ENCODE results near the gene ANO1.

Gene ANO1

DNA sequence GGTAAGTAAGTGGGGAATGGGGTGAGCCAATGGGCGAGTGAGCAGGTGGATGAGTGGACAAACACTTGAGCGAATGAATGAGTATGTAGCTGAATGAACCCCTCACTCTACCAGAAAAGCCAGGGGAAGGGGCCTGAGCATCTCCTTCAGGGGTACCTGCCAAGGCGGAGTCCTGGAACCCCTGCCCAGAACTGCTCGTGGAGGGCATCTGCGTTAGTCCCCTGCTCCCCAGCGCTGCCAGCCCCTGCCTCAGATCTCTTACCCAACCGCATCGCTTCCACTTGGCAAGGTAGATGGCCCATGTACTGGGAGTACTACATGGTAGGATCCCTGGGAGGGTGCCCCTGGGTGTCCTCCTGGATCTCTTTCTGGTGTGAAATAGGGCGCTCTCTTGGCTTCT, 7.4 kb upstream of the ANO1 start:
- H3K9ac ChIP-seq: no peak overlapping the region
- H3K4me3 ChIP-seq (ENCODE audit: low read depth, low read length): no peak overlapping the region
- H3K9me3 ChIP-seq (ENCODE audit: control insufficient read depth, low read length): no peaks in the 10 kb centered on the region
- no peak overlapping the region for H2AFZ ChIP-seq
- no peak overlapping the region for H3K27ac ChIP-seq
- H3K36me3 ChIP-seq (ENCODE audit: control insufficient read depth, insufficient read depth, low read length): no peaks in the 10 kb centered on the region
- peaks cover 8% of the 10 kb centered on the region for H3K4me1 ChIP-seq
- no peak overlapping the region for H3K4me2 ChIP-seq (ENCODE audit: low read length)
- H3K79me2 ChIP-seq: no peaks in the 10 kb centered on the region
- no peak for TF ChIP-seq CTCF (IDR thresholded peaks at IDR 0.05)
- no peaks in the 10 kb centered on the region for H3K27me3 ChIP-seq (ENCODE audit: control insufficient read depth, insufficient read depth, low read length)

- Histone ChIP-seq H3K4me1 (peaks cover 8% of the 10 kb centered on the region), H3K27me3 (ENCODE audit: control insufficient read depth, insufficient read depth, low read length) (no peaks in the 10 kb centered on the region), H3K4me3 (ENCODE audit: low read depth, low read length) (no peak overlapping the region), H3K9me3 (ENCODE audit: control insufficient read depth, low read length) (no peaks in the 10 kb centered on the region), H3K4me2 (ENCODE audit: low read length) (no peak overlapping the region), H2AFZ (no peak overlapping the region), H3K79me2 (no peaks in the 10 kb centered on the region), H3K36me3 (ENCODE audit: control insufficient read depth, insufficient read depth, low read length) (no peaks in the 10 kb centered on the region), H3K27ac (no peak overlapping the region), H3K9ac (no peak overlapping the region)
- TF ChIP-seq CTCF (IDR thresholded peaks at IDR 0.05): no peak
Observed at GRCh38 chr11:70071996-70072395, 6.1 kb upstream of the ANO1 start.

- no peaks in the 10 kb centered on the region for H3K36me3 ChIP-seq (ENCODE audit: control insufficient read depth, insufficient read depth, low read length)
- H3K4me2 ChIP-seq (ENCODE audit: low read length): no peak overlapping the region
- TF ChIP-seq CTCF (IDR thresholded peaks at IDR 0.05): no peak
- no peak overlapping the region for H3K4me3 ChIP-seq (ENCODE audit: low read depth, low read length)
- no peaks in the 10 kb centered on the region for H3K9me3 ChIP-seq (ENCODE audit: control insufficient read depth, low read length)
- H3K27me3 ChIP-seq (ENCODE audit: control insufficient read depth, insufficient read depth, low read length): no peaks in the 10 kb centered on the region
- no peak overlapping the region for H2AFZ ChIP-seq
- no peak overlapping the region for H3K27ac ChIP-seq
- peaks cover 8% of the 10 kb centered on the region for H3K4me1 ChIP-seq
- H3K9ac ChIP-seq: no peak overlapping the region
- H3K79me2 ChIP-seq: no peaks in the 10 kb centered on the region
Observed at GRCh38 chr11:70072461-70072860, 5.7 kb upstream of the ANO1 start.

GRCh38 chr11:70072861-70073755, 5.0 kb upstream of the ANO1 start:
- H3K27me3 ChIP-seq (ENCODE audit: control insufficient read depth, insufficient read depth, low read length): no peaks in the 10 kb centered on the region
- no peak overlapping the region for H3K9ac ChIP-seq
- no peak for TF ChIP-seq CTCF (IDR thresholded peaks at IDR 0.05)
- H3K27ac ChIP-seq: no peak overlapping the region
- H3K36me3 ChIP-seq (ENCODE audit: control insufficient read depth, insufficient read depth, low read length): no peaks in the 10 kb centered on the region
- H2AFZ ChIP-seq: no peak overlapping the region
- H3K4me2 ChIP-seq (ENCODE audit: low read length): no peak overlapping the region
- no peak overlapping the region for H3K4me3 ChIP-seq (ENCODE audit: low read depth, low read length)
- no peaks in the 10 kb centered on the region for H3K79me2 ChIP-seq
- peaks cover 2% of the 10 kb centered on the region for H3K4me1 ChIP-seq
- H3K9me3 ChIP-seq (ENCODE audit: control insufficient read depth, low read length): no peaks in the 10 kb centered on the region

Data from parathyroid adenoma (tissue), 2 donors.